Stomach smooth muscle (tissue), 2 donors: ENCODE data around the gene GHITM.
"Not testable (repeated sequence)": the region's sequence is repeated elsewhere in the genome, so short reads cannot be mapped to it uniquely, and the experiment has no call there.

Source experiments
- H3K27ac ChIP-seq: one replicate; pipeline ENCODE4 v1.7.0; 2013; ENCODE audit warnings: mild to moderate bottlenecking, low read length, inconsistent platforms
- H3K27me3 ChIP-seq, 2 donors: one replicate each; pipeline ENCODE4 v1.7.0; 2013; ENCODE audit warnings: low read length in 2 of 2; ENCODE audit not compliant: insufficient read depth in 2 of 2, control insufficient read depth in 1 of 2
- H3K36me3 ChIP-seq, 2 donors: one replicate each; pipeline ENCODE4 v1.7.0; 2013; ENCODE audit warnings: low read length in 2 of 2; ENCODE audit not compliant: control insufficient read depth in 2 of 2, insufficient read depth in 2 of 2
- H3K4me1 ChIP-seq: one replicate; pipeline ENCODE4 v1.7.0; 2013; ENCODE audit warnings: low read length; ENCODE audit not compliant: control insufficient read depth, insufficient read depth
- H3K4me3 ChIP-seq, 2 donors: one replicate each; pipeline ENCODE4 v1.7.0; 2013; ENCODE audit warnings: low read length in 2 of 2
- H3K9ac ChIP-seq, 2 donors: one replicate each; pipeline ENCODE4 v1.7.0; 2013; ENCODE audit warnings: low read length in 2 of 2, mild to moderate bottlenecking in 1 of 2
- H3K9me3 ChIP-seq, 2 donors: one replicate each; pipeline ENCODE4 v1.7.0; 2013; ENCODE audit warnings: low read length in 2 of 2; ENCODE audit not compliant: control insufficient read depth in 2 of 2
- donor health status: healthy.
- donor health status: Pancreatic carcinoma.

GHITM gene

DNA sequence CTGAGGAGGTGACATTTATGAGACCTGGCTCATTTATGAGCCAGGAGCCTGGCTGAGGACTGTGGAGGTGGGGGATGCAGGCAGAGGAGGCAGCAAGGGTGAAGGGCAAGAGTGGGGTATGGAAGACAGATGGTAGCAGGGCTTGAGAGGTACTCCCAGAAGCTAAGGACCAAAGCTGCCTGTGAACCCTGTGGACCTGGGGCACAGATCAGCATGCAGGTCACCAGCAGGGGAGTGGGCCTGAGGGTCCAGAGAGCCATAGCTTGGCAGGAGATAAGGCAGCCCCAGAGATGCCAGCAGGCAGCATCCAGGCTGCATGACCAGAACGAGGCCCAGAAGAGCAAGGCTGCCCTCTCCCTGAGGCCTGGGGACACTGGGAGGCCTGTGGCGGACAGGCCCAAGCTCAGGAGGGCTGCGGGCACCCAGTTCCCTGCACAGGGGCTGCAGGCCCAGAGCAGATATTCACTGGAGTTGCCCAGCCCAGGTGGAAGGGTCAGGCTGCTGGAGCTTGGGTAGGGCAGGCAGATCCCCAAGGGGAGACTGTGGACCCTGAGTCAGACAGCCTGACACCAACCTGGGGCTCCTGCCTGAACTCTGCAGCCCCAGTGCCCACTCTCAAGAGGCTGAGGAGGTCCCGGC is 37.6 kb downstream of the GHITM start:
- no peak overlapping the region for H3K9ac ChIP-seq

DNA sequence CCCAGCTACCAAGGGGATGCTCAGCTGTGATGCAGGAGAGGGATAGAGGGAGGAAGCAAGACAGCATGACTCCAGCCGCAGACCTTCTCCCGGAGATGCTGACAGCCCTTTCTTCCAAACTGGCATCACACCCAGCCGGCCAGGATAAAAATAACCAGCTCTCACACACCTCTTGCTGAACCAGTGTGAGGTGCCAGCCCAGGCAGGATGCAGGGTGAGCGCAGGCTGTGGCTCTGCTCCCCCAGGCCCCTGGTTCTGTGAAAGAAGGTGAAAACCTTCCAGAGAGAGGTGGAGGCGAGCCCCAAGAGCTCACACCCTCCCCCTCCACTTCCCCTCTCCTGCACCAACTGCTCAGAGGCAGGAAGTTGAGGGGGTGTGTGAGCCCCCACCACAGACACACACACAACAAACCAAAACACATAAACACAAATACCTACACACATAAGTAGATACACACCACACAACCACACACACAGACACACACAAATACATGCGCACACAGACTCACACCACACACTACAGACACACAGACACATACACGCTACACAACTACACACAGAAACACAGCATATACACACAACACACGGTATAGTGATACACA is 38.3 kb downstream of the GHITM start:
- Histone ChIP-seq H3K36me3 (no peaks in the 10 kb centered on the region), H3K27ac (no peak overlapping the region), H3K4me3 (no peak overlapping the region), H3K9me3 (no peaks in the 10 kb centered on the region), H3K4me1 (no peaks in the 10 kb centered on the region), H3K27me3 (no peaks in the 10 kb centered on the region), H3K9ac (no peak overlapping the region)

More for the DNA sequence above, 37.6 kb downstream of the GHITM start:
- Histone ChIP-seq H3K27me3 (no peaks in the 10 kb centered on the region), H3K27ac (no peak overlapping the region), H3K4me3 (no peak overlapping the region), H3K36me3 (no peaks in the 10 kb centered on the region), H3K4me1 (no peaks in the 10 kb centered on the region), H3K9me3 (no peaks in the 10 kb centered on the region)

DNA sequence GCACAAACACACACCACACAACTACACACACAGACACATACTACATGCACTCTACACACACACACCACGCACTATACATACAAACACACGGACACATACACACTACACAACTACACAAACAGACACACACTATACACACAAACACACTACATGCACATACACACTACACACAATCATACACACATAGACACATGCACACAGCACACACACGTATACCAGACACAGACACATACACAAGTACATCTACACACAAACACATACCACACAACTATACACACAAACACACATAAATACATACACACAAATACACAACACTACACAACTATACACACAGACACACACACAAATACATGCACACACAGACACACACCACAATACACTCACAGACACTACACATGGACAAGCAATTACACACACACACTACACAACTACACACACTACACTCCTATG is 38.9 kb downstream of the GHITM start:
- no peak overlapping the region for H3K9ac ChIP-seq
- H3K9me3 ChIP-seq = no peaks in the 10 kb centered on the region
- no peak overlapping the region for H3K4me3 ChIP-seq
- no peaks in the 10 kb centered on the region for H3K27me3 ChIP-seq
- no peaks in the 10 kb centered on the region for H3K4me1 ChIP-seq
- H3K36me3 ChIP-seq = no peaks in the 10 kb centered on the region
- H3K27ac ChIP-seq = no peak overlapping the region

DNA sequence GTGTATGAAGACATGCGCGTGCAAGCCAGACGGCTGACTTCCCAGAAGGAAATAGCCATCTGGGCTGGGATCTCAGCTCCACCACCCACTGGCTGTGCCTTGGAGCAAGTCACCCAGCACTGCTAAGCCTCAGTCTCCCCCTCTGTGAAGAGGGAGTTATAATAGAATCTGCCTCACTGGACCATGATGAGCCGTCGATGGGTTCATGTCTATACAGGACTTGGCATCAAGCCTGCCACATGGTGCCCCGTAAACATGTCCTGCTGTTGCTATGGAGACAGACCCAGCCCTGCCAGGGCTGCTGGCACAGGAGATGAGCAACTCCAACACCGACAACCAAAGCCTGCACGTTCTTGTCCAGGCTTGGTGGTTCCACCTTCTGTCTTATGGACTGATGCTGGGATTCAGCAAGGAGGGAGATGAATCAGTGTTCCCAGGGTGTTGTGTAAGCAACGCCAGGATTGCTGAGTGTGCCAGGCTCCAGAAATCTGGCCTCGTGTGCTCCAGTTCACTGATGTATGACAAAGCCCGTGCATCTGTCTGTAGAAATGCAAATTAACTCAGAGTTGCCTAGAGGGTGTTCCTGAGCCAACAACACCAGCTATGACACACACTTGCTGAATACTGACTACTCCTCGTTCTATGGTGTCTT is 39.9 kb downstream of the GHITM start:
- H3K36me3 ChIP-seq = no peaks in the 10 kb centered on the region
- H3K9ac ChIP-seq = no peak overlapping the region
- no peaks in the 10 kb centered on the region for H3K9me3 ChIP-seq
- no peak overlapping the region for H3K27ac ChIP-seq
- no peaks in the 10 kb centered on the region for H3K4me1 ChIP-seq
- no peaks in the 10 kb centered on the region for H3K27me3 ChIP-seq
- H3K4me3 ChIP-seq = no peak overlapping the region

DNA sequence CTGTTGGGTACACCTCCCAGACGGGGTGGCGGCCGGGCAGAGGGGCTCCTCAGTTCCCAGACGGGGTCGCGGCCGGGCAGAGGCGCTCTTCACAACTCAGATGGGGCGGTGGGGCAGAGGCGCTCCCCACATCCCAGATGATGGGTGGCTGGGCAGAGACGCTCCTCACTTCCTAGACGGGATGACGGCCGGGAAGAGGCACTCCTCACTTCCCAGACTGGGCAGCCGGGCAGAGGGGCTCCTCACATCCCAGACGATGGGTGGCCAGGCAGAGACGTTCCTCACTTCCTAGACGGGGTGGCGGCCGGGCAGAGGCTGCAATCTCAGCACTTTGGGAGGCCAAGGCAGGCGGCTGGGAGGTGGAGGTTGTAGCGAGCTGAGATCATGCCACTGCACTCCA is 41.1 kb downstream of the GHITM start:
- not testable (repeated sequence) for H3K27me3 ChIP-seq, H3K36me3 ChIP-seq, H3K9ac ChIP-seq, H3K9me3 ChIP-seq, H3K4me3 ChIP-seq, H3K27ac ChIP-seq, H3K4me1 ChIP-seq

DNA sequence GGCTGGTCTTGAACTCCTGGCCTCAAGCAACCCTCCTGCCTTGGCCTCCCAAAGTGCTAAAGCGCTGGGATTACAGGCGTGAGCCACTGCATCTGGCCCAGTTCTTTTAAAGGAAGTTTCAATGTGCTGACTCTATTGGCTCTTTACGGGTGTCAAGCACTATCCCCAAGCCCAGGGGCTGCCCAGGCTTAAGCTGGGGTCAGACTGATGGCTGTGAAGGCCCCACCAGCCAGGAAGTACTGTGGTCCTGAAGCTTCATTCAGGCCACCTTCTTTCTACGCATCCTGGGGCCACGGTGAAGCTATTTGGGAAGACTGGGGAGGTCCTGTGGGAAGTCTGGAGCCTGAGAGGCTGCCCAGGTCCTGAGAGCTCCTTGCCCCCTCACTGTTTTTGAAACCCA is 42.3 kb downstream of the GHITM start:
- Histone ChIP-seq H3K27ac (no peak overlapping the region), H3K4me1 (no peaks in the 10 kb centered on the region), H3K9ac (no peak overlapping the region)

DNA sequence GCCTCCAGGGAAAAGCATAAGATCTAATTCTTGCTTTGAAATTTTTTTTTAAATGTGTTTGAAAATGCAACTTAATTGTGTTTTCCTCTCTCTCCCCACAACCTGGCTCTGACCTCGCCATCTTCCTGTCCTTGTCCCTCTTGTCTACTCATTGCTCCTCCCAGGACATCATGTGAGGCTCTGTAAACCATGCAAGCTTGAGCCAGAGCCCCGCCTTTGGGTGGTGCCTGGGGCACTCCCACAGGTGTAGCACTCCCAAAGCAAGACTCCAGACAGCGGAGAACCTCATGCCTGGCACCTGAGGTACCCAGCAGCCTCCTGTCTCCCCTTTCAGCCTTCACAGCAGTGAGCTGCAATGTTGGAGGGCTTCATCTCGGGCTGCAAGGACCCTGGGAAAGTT is 45.2 kb downstream of the GHITM start:
- H3K4me3 ChIP-seq = no peak overlapping the region
- H3K36me3 ChIP-seq = no peaks in the 10 kb centered on the region
- no peak overlapping the region for H3K27ac ChIP-seq
- peaks cover 0 to 7% of the 10 kb centered on the region in 2 donors for H3K27me3 ChIP-seq
- no peak overlapping the region for H3K9ac ChIP-seq
- H3K9me3 ChIP-seq = no peaks in the 10 kb centered on the region
- H3K4me1 ChIP-seq = no peaks in the 10 kb centered on the region

More for the DNA sequence above, 42.3 kb downstream of the GHITM start:
- Histone ChIP-seq H3K4me3 (no peak overlapping the region), H3K27me3 (peaks cover 0 to 3% of the 10 kb centered on the region in 2 donors), H3K9me3 (no peaks in the 10 kb centered on the region), H3K36me3 (no peaks in the 10 kb centered on the region)

DNA sequence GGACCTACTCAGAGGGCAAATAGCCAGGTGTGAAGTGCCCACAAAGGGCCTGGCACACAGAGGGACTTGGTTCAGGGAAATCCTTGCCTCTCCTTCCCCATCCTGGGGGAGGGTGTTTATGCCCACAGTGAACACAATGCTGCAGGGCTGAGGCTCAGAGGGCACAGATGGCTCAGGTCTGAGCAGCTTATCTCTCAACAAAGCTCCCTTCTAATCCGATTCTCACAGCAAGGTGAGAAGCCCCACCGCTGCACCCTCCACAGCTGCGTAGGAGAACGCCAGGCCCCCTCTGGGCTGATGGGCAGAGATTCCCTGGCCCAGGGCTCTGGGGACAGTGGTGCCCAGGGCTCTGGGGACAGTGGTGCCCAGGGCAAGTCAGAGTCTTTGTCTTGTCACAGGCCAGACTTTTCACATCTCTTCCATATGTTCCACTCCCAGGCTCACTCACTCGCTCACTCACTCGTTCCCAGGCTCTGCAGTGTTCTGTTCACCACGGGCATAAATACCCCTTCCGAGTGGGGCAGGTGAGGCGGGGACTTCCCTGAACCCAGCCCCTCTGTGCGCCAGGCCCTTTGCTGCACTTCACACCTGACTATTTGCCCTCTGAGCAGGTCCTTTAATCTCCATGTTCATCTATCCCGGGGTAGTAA is 46.3 kb downstream of the GHITM start:
- Histone ChIP-seq H3K4me1 (no peaks in the 10 kb centered on the region), H3K4me3 (no peak overlapping the region), H3K27me3 (peaks cover 0 to 7% of the 10 kb centered on the region in 2 donors), H3K9me3 (no peaks in the 10 kb centered on the region), H3K27ac (no peak overlapping the region), H3K36me3 (no peaks in the 10 kb centered on the region), H3K9ac (no peak overlapping the region)

DNA sequence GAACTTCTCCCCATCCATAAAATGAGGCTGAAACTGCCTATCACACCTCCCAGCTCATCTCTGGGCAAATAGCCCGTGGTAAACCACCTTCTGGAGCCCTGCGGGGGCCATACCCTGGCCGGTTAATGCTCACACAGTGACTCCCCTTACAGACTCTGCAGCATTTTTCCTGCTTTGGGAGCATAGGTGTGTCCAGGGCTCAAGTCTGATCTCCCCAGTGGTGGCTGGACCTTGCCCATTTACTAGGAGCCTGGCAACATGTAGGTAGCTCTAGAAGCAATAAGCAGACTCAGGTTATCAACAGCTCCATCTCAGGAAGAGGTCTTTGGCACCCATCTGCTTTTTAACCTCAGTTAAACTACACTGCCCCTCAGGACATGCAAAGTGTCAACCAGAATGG is 49.5 kb downstream of the GHITM start:
- Histone ChIP-seq H3K9ac (no peak overlapping the region), H3K27me3 (peaks cover 9 to 26% of the 10 kb centered on the region in 2 donors), H3K4me1 (no peaks in the 10 kb centered on the region), H3K4me3 (no peak overlapping the region), H3K36me3 (no peaks in the 10 kb centered on the region), H3K27ac (no peak overlapping the region), H3K9me3 (no peaks in the 10 kb centered on the region)

DNA sequence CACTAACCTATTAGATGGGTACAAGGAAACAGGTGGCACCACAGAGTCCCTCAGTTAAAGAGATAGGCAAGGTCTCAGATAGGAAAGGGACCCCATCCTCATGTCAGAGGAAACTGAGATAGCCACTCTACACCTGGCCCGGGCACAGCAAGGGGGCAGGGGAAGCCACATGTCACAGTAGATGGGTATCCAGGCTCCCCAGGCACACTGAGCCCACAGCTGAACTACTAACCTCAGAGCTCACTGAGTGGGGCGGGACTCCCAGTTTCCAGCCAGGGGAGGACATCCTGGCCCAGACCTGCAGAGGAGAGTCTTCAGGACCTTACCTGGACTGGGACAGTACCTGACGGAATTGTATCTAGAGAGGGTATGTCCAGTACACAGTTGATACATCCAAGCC is 51.3 kb downstream of the GHITM start:
- Histone ChIP-seq H3K9me3 (no peaks in the 10 kb centered on the region), H3K36me3 (no peaks in the 10 kb centered on the region), H3K27ac (no peak overlapping the region), H3K4me3 (no peak overlapping the region), H3K4me1 (peaks cover 12% of the 10 kb centered on the region), H3K27me3 (peaks cover 26 to 36% of the 10 kb centered on the region in 2 donors), H3K9ac (no peak overlapping the region)
